HL-60/S4 treated with phorbol 12-myristate 13-acetate at 8.2 ng/mL for 4 days and 3 days (cell line): ENCODE measurements around the gene PARD3B.

ENCODE experiments used
- in situ Hi-C: fragments of 300-500 bp; cut with MboI; formaldehyde crosslinking; loops from 2 replicates; pipeline ENCODE4 v1.15.0; 2022; ENCODE audit warnings: low sequenced_read_pairs

The PARD3B gene

DNA sequence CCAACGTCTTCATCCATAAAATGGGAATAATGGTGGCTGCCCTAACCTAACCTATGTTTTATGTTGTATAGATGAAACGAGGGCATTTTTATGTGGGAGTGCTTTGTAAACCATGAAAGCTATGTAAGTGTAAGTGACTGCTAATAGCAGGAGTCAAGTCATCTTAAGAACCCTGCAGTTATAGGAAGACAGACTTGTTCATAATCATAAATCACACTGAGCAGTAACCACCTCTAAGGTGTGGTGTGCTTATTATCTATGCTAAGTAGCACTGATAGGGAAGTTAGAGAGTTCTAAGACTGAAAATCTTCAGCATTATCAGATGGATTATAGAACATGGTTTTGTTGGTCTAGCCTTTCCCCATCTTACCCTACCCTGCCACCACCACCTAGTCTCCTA lies 1112.8 kb downstream of the PARD3B start:
- in situ Hi-C loops = no loop called here

DNA sequence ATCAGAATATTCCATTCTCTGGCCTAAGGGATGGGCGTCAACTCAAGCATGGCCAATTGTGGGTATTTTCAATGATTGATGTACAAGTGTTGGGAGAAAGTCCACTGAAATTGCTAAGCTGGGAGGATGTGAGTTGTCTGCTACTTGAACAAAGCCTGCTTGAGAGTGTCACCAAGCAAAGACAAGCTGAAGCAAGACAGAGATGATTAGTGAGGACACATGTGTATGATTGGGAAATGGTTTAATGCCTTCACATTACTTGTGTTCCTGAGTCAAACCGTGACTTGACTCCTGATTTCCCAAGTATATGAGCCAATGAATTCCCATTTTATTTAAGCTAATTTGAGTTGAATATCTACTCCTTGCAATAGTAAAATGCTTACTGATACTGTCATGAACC lies 1113.3 kb downstream of the PARD3B start:
- in situ Hi-C loops = no loop called here

DNA sequence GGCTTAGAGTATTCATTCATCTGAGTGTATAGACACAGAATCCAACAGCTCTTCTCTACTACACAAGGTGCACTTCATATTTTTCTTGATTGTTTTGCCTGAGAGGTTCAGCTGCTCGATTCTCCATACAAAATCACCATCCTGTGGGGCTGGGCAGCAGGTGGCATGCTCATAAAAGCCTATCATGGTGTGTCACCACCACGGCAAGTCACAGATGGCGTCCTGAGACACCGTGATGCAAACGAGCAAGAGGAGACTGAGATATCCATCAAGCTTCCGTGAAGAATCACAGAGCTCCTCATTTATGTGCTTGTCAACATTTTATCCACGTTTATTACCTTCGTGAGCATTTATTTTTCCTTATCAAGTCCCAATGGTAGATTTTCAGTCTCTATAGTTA lies 1114.6 kb downstream of the PARD3B start:
- in situ Hi-C loops = no loop called here

DNA sequence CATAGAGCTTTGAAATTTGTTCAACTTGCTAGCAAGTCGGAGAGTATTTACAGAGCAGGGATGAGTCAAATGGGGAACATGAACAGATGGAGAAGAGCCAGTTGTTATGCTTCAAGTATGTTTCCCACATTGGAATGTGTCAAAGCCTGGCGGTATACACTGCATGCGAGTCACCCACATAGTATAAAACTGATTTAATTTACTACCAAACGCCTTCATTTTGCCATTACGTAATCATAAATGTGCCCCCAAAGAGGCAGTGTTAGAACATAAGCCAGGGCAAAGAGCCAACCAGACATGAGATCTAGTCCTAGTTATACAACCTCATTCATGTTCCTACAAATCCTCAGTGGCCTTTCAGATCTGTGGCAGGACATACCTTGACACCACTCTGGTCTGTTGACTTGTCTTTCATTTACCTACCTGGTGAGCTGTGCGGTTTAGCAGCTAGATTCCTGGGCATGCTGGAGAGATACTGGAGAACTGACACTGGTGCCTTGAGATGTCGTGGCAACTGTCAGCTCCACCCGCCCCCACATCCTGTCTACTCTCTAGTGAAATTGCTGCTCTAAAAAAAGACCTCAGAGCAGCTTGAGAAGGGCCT lies 1115.3 kb downstream of the PARD3B start:
- in situ Hi-C loops = no loop called here

DNA sequence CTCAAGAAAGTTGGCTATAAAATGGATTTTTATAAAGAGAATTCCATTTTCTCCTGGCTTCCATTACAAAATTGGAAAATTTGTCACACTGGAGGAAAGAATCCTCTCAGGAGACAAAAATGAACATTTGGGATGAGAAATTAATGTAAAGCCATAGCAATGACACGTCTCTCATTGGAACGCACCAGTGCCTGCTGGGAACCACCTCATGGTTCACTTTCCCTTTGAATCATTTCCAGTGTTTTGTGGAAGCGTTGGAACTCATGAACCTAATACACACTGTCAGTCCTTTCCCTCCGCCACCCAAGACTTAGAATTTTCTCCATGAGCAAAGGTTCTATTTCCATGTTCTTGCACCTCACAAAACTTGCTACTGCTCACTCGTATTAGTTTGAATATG lies 1116.0 kb downstream of the PARD3B start:
- in situ Hi-C loops = no loop called here

DNA sequence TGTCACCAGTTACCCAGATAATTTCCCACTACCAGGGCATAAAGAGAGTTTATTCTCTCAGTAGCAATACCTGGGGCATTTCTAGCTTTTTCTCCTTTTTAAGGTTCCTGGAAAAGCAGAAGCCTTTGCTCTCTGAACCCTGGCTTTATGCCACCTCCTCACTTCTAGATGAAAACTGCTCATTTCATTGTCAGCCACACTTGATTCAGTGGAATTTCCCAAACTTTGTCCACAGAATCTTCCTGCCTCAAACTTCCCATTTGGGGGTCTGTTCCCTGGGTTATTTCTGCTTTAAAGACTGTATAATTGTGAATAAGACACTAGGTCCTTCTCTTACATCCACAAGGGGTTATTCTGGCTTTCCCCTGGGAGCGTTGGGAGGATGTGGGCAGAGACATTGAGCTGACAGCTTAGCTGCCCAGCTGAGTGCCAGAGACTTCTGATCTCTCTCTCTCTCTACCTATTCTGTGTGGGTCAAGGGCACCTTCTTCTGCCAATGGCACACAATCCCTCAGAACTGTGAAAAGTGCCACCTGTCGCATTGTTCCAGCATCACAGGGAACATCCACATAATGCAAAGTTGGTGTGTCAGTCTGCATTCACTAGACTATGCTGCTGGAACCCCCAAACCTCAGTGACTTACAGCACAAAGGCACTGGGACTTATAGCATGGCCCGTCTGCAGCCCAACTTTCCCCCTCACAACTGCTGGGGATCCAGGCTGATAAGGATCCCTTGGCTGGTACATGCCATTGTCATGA lies 1117.1 kb downstream of the PARD3B start:
- in situ Hi-C loops = no loop called here

DNA sequence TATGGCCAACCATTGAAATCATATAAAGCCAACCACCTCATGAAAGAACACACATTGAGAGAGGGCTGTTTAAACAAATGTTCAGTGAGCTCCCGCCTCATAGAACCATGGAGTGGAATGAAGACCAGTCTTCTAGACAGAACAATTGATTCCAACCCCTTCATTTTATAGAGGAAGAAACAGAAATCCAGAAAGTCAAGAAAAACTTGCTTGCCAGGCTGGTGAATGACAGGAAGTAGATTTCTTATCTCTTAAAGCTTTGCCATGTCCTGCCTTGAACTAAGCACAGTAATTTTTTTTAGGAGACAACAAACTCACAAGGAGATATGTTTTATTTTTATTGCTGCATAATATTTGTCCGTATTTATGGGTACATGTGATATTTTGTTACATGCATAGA lies 1120.5 kb downstream of the PARD3B start:
- in situ Hi-C loops = no loop called here
